K562 (cell line): Measurements from ENCODE around the gene GMDS.

Source experiments
- ILK ChIP-seq: fragments of 450-650 bp; IDR thresholded peaks from 2 replicates; pipeline ENCODE4 v1.6.1; 2016; ENCODE audit warnings: missing genetic modification characterization, low read depth, mild to moderate bottlenecking, missing compliant biosample characterization, moderate library complexity, borderline replicate concordance
- JUN ChIP-seq, 2 experiments: sonication (generic) in 1 of 2; formaldehyde crosslinking in 1 of 2; IDR thresholded peaks; 2 replicates each; pipeline versions ENCODE4 v1.6.1 to v1.8.0; 2012 to 2022; ENCODE audit warnings: borderline replicate concordance in 2 of 2, mild to moderate bottlenecking in 2 of 2, improper control_type of control experiment in 1 of 2, low read depth in 1 of 2, low read length in 1 of 2, missing genetic modification reagents in 1 of 2
- MIER1 ChIP-seq: fragments of 450-650 bp; IDR thresholded peaks from 2 replicates; pipeline ENCODE4 v1.6.1; 2016; ENCODE audit warnings: antibody characterized with exemption, mild to moderate bottlenecking, low read depth
- NBN ChIP-seq: fragments of 450-650 bp; IDR thresholded peaks from 2 replicates; pipeline ENCODE4 v1.6.1; 2016; ENCODE audit warnings: low read depth, mild to moderate bottlenecking
- NCOA6 ChIP-seq: fragments of 450-650 bp; IDR thresholded peaks from 2 replicates; pipeline ENCODE4 v1.6.1; 2017; ENCODE audit warnings: mild to moderate bottlenecking
- NFE2L1 ChIP-seq: fragments of 450-650 bp; IDR thresholded peaks from 2 replicates; pipeline ENCODE4 v1.6.1; 2016; ENCODE audit warnings: missing genetic modification characterization, low read depth, mild to moderate bottlenecking, missing compliant biosample characterization, moderate library complexity, borderline replicate concordance
- POLR2G ChIP-seq: fragments of 200-400 bp; formaldehyde crosslinking; IDR thresholded peaks from 2 replicates; pipeline ENCODE4 v1.6.1; 2017; ENCODE audit warnings: low read depth, mild to moderate bottlenecking, antibody characterized with exemption, low read length, moderate library complexity
- RAD21 ChIP-seq, 2 experiments: fragments of 250-450 bp in 1 of 2; fragments of 450-650 bp in 1 of 2; sonication (Bioruptor Pico) in 1 of 2; formaldehyde crosslinking in 1 of 2; IDR thresholded peaks in 1 of 2; conservative IDR thresholded peaks in 1 of 2; 2 replicates each; pipeline versions ENCODE4 v1.4.0 to v1.8.0; 2020 to 2022; ENCODE audit warnings: mild to moderate bottlenecking in 2 of 2, moderate library complexity in 1 of 2
- SP1 ChIP-seq: sonication (generic); formaldehyde crosslinking; IDR thresholded peaks from 2 replicates; pipeline ENCODE4 v1.8.1; 2022; ENCODE audit warnings: mild to moderate bottlenecking, missing genetic modification reagents
- TGIF2 ChIP-seq: sonication (generic); formaldehyde crosslinking; IDR thresholded peaks from 2 replicates; pipeline ENCODE4 v1.8.1; 2022; ENCODE audit warnings: mild to moderate bottlenecking, missing genetic modification reagents, moderate library complexity
- ZKSCAN1 ChIP-seq: fragments of 150-350 bp; IDR thresholded peaks from 2 replicates; pipeline ENCODE4 v1.6.1; 2016; ENCODE audit warnings: low read depth, low read length
- ZSCAN29 ChIP-seq: fragments of 450-650 bp; IDR thresholded peaks from 2 replicates; pipeline ENCODE4 v1.6.1; 2017
- TF ChIP-seq, protein P1 (sequence below), 3 experiments: IDR thresholded peaks in 2 of 3; conservative IDR thresholded peaks in 1 of 3; 2 replicates each; pipeline ENCODE4 v1.5.1; 2011 to 2012; ENCODE audit warnings: low read length in 3 of 3, mild to moderate bottlenecking in 3 of 3, control low read depth in 2 of 3, improper control_type of control experiment in 1 of 3, inconsistent platforms in 1 of 3, low read depth in 1 of 3, mixed read lengths in 1 of 3, moderate library complexity in 1 of 3; ENCODE audit not compliant: insufficient read depth in 2 of 3
- TF ChIP-seq, protein P2 (sequence below), 2 experiments: fragments of 250-450 bp in 1 of 2; fragments of 450-650 bp in 1 of 2; sonication (Bioruptor Pico) in 1 of 2; IDR thresholded peaks; 2 replicates each; pipeline versions ENCODE4 v1.6.1 to v1.8.0; 2016 to 2021; ENCODE audit warnings: mild to moderate bottlenecking in 2 of 2, moderate library complexity in 2 of 2, missing compliant biosample characterization in 1 of 2, missing genetic modification characterization in 1 of 2

GRCh38 chr6:1611322-1611571, 634.2 kb downstream of the GMDS start:
- TF ChIP-seq NBN (no peak), POLR2G (no peak), MIER1 (no peak), TGIF2 (no peak), RAD21 (CRISPR knock-in tag; conservative IDR thresholded peaks at IDR 0.05 in 1 of 2, IDR thresholded peaks at IDR 0.05 in 1 of 2) (no peak), NFE2L1 (no peak), ZKSCAN1 (no peak), ZSCAN29 (no peak), SP1 (CRISPR knock-in tag) (no peak), JUN (IDR thresholded peaks at IDR 0.05; ENCODE audit: borderline replicate concordance, low read depth, low read length) (no peak), JUN (CRISPR knock-in tag; IDR thresholded peaks at IDR 0.05; ENCODE audit: borderline replicate concordance) (no peak), ILK (tag) (no peak), NCOA6 (no peak)
- TF ChIP-seq, protein P1, sequence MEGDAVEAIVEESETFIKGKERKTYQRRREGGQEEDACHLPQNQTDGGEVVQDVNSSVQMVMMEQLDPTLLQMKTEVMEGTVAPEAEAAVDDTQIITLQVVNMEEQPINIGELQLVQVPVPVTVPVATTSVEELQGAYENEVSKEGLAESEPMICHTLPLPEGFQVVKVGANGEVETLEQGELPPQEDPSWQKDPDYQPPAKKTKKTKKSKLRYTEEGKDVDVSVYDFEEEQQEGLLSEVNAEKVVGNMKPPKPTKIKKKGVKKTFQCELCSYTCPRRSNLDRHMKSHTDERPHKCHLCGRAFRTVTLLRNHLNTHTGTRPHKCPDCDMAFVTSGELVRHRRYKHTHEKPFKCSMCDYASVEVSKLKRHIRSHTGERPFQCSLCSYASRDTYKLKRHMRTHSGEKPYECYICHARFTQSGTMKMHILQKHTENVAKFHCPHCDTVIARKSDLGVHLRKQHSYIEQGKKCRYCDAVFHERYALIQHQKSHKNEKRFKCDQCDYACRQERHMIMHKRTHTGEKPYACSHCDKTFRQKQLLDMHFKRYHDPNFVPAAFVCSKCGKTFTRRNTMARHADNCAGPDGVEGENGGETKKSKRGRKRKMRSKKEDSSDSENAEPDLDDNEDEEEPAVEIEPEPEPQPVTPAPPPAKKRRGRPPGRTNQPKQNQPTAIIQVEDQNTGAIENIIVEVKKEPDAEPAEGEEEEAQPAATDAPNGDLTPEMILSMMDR (IDR thresholded peaks at IDR 0.05 in 2 of 3, conservative IDR thresholded peaks at IDR 0.05 in 1 of 3; ENCODE audit: insufficient read depth in 2 of 3, low read depth in 1 of 3, low read length in 3 of 3) = no peak
- TF ChIP-seq, protein P2, sequence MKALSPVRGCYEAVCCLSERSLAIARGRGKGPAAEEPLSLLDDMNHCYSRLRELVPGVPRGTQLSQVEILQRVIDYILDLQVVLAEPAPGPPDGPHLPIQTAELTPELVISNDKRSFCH (CRISPR knock-in tag; IDR thresholded peaks at IDR 0.05) = no peak
- TF ChIP-seq, protein P2 (tag; IDR thresholded peaks at IDR 0.05) = no peak
